ENCODE data around the gene ABCB4.

Gene ABCB4

DNA sequence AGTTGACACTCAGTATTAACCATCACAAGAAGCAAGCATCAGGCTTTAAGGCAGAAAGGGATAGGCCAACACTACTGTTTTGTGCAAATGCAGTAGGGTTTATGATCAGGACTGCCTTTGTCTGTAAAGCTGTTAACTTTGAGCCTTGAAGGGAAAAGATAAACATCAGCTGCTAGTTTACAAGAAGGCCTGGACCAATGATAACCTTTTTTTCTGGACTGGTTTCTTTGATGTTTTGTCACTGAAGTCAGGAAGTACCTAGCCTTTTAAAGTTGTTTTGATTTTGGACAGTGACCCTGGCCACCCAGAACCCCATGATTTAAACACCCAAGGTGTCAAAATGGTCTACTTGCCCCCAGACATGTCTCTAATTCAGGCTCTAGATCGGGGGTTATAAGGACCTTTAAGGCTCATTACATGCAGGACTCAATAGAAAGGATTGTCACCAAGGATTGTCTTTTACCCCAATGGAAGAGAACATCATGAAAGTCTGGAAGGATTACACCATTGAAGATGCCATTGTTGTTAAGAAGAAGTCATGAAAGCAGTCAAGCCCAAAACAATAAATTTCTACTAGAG lies 79.9 kb downstream of the ABCB4 start:
- H3K4me3 Mint-ChIP-seq: no peak overlapping the region

DNA sequence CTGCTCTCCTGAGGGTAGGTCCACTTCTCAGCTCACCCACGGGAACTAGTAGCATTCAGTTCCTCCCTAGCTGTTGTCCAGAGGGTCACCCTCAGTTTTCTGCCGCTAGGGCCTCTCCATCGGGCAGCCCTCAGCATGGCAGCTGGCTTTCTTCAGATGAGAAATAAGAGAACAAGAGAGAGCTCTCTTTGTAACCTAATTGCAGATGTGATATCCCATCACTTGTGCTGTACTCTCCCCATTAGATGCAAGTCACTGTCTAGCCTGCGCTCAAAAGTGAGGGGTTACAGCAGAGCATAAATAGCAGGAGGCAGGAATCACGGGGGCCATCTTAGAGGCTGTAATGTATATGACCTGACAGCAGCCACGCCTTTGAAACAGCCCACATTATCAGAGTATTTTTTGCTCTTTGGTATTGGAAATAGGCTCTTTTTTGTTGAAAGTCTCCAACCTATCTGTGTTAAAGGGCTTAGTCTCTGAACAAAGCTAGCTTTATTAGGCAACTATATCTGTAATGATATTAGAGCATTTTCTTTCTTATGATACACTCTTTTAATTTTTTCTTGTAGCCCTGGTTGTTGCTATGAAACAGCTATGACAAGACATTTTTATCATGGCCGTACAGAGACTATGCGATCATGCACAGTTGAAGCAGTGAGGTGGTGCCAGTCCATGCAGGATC lies 84.3 kb downstream of the ABCB4 start:
- no peaks in the 10 kb centered on the region for H3K27me3 Mint-ChIP-seq
- H3K9me3 Mint-ChIP-seq: no peaks in the 10 kb centered on the region
- no peak overlapping the region for H3K27ac Mint-ChIP-seq
- DNase-seq: no peak
- no peak overlapping the region for H3K4me3 Mint-ChIP-seq
- ATAC-seq (replicated peaks): no peak
- H3K36me3 Mint-ChIP-seq (ENCODE audit: insufficient read depth): peaks cover 16% of the 10 kb centered on the region
- no peaks in the 10 kb centered on the region for H3K4me1 Mint-ChIP-seq (ENCODE audit: low read depth in 2 of 2)

More for the DNA sequence above, 79.9 kb downstream of the ABCB4 start:
- DNase-seq: no peak
- no peak for ATAC-seq (replicated peaks)
- Mint-ChIP-seq H3K27me3 (no peaks in the 10 kb centered on the region), H3K36me3 (ENCODE audit: insufficient read depth) (peaks cover 17% of the 10 kb centered on the region), H3K4me1 (ENCODE audit: low read depth in 2 of 2) (no peaks in the 10 kb centered on the region), H3K9me3 (no peaks in the 10 kb centered on the region), H3K27ac (peak overlapping the region in 1 of 2 donors; percentile 4)

DNA sequence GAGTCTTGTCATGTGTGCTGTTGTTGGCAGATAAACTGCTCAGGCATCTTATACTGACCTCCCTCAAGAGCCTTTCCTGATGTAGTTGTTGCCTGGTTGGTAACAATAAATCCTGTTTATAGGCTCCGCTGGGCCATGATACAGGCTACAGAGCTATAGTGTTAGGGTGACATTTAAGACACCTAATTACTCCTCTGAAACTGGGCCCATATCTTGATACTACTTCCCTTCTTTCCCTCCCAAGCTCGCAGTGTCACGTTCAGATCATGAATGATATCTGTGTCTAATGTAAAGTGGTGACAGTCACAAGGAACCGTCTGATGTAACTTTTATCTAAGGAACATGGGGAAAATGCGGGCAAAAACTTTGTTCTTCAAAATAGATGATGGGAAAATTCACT lies 94.6 kb downstream of the ABCB4 start:
- Mint-ChIP-seq H3K4me3 (no peak overlapping the region), H3K36me3 (ENCODE audit: insufficient read depth) (peaks cover 31% of the 10 kb centered on the region), H3K9me3 (no peaks in the 10 kb centered on the region), H3K27ac (no peak overlapping the region), H3K4me1 (ENCODE audit: low read depth in 2 of 2) (no peaks in the 10 kb centered on the region), H3K27me3 (no peaks in the 10 kb centered on the region)
- ATAC-seq (replicated peaks) (no peak), DNase-seq (no peak)

DNA sequence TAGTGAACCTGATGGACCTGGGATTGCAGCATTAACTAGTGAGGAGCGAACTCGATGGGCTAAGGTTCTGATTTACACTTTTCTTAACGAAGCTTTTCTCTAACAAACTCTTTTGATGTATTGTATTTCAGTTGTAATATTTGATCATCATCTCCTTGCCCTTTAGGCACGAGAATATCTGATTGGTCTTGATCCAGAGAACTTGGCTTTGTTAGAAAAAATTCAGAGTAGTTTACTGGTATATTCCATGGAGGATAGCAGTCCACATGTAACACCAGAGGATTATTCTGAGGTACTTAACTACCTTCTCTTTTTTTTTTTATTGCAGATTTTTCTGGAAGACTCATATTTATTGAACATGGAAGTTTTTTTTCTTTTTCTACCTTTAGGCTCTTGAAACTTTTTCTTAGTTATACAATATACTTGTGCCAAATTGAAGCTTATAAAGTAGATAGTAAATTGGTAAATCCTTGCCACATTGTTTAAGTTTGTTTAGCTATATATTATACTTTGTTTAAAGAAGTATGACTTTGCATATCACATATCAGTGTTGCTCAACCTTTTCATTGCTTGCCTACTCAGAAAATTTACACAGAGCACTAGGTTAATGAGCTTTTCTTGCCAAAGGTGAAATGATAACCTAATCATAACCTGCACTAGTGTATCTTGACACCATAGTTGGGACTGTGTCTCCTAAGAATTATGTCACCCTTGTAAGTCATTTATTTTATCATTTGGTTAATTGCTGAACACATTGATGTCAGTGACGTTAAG lies 99.6 kb downstream of the ABCB4 start:
- Mint-ChIP-seq H3K27ac (no peak overlapping the region), H3K27me3 (no peaks in the 10 kb centered on the region), H3K4me1 (ENCODE audit: low read depth in 2 of 2) (no peaks in the 10 kb centered on the region), H3K4me3 (no peak overlapping the region), H3K9me3 (no peaks in the 10 kb centered on the region), H3K36me3 (ENCODE audit: insufficient read depth) (peaks cover 10% of the 10 kb centered on the region)
- ATAC-seq (replicated peaks) (no peak), DNase-seq (no peak)

DNA sequence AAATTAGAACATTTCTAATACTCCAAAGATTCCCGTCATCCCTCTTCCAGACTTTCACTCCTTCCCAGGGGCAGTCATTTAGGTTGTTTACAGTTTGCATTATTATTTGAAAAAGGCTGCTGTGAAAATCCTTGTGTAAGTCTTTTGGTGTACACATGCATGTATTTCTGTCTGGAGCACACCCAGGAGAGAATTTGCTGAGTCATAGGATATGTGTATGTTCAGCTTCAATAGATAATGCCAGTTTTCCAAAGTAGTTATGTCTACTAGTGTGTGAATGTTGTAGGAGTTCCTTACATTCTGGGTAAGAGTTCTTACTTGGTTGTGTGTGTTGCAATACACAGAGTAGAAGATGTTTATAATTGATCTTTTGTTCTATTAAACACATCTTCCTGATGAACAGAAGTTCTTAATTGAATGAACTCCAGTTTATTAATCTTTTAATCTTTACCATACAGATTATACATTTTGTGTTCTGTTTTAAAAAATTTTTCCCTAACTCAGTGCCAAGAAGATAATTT lies 104.8 kb downstream of the ABCB4 start:
- DNase-seq (no peak), ATAC-seq (replicated peaks) (no peak)
- Mint-ChIP-seq H3K27ac (no peak overlapping the region), H3K36me3 (ENCODE audit: insufficient read depth) (peaks cover under 1% of the 10 kb centered on the region), H3K9me3 (no peaks in the 10 kb centered on the region), H3K4me3 (no peak overlapping the region), H3K4me1 (ENCODE audit: low read depth in 2 of 2) (no peaks in the 10 kb centered on the region), H3K27me3 (no peaks in the 10 kb centered on the region)

DNA sequence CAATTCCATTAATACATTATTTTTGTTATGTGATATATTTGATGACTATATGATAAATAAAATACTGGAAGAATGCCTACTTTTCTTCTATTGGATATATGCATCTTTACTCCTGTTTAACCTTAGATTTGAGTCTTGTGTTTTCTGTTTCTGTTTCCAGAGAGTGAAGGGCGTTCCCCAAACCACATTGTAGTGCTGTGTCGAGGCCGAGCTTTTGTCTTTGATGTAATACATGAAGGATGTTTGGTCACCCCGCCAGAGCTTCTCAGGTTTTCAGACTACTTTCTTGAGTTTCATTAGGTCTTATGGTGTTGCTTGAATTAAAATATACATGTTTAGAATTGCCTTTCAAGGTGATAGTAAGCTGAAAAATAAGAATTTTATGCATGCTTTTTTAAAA lies 106.3 kb downstream of the ABCB4 start:
- DNase-seq (peak in 2 of 3 experiments; percentile 2 to 11), ATAC-seq (replicated peaks) (peak; percentile 84)
- Mint-ChIP-seq H3K4me1 (ENCODE audit: low read depth in 2 of 2) (no peaks in the 10 kb centered on the region), H3K4me3 (no peak overlapping the region), H3K27ac (no peak overlapping the region), H3K27me3 (no peaks in the 10 kb centered on the region), H3K9me3 (no peaks in the 10 kb centered on the region), H3K36me3 (ENCODE audit: insufficient read depth) (no peaks in the 10 kb centered on the region)

DNA sequence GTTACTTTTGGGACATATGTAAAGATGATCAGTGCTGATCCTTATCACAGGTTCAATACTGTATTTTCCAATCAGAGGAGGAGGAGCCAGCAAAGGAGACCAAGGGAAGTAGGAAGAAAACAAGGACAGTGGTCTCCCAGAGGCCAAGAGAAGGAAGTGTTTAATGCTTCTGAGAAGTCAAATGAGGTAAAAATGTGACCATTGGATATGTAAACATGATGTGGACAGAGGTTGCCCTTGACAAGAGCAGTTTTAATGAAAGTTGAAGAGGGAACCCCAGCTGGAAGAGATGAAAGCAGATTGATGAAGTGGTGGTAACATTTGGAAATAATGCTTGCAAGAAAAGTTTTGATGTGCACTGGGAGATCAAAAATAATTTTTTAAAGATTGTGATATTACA lies 111.2 kb downstream of the ABCB4 start:
- no peak for ATAC-seq (replicated peaks)
- H3K4me3 Mint-ChIP-seq: no peak overlapping the region
- no peaks in the 10 kb centered on the region for H3K27me3 Mint-ChIP-seq
- no peaks in the 10 kb centered on the region for H3K9me3 Mint-ChIP-seq
- no peaks in the 10 kb centered on the region for H3K4me1 Mint-ChIP-seq (ENCODE audit: low read depth in 2 of 2)
- no peak for DNase-seq
- no peaks in the 10 kb centered on the region for H3K36me3 Mint-ChIP-seq (ENCODE audit: insufficient read depth)
- no peak overlapping the region for H3K27ac Mint-ChIP-seq

DNA sequence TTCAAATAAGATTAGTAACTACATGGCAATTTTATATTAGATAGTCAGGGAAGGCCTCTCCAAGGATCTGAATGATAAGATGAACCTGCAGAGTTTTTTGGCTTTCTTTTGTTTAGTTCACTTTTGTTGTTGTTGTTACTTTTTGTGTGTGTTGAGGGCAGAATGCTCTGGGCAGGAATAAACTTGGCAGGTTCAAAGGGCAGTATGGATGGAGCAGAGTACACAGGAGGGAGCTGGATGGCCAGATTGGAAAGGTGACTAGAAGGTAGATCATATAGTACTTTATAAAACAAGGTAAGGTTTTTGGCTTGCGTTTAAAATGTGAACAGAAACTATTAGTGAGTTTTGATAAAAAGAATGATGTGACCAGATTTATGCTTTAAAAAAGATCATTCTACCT lies 112.1 kb downstream of the ABCB4 start:
- Mint-ChIP-seq H3K27ac (no peak overlapping the region), H3K4me1 (ENCODE audit: low read depth in 2 of 2) (no peaks in the 10 kb centered on the region), H3K9me3 (no peaks in the 10 kb centered on the region), H3K27me3 (no peaks in the 10 kb centered on the region), H3K36me3 (ENCODE audit: insufficient read depth) (no peaks in the 10 kb centered on the region), H3K4me3 (no peak overlapping the region)
- DNase-seq: no peak
- ATAC-seq (replicated peaks): no peak

DNA sequence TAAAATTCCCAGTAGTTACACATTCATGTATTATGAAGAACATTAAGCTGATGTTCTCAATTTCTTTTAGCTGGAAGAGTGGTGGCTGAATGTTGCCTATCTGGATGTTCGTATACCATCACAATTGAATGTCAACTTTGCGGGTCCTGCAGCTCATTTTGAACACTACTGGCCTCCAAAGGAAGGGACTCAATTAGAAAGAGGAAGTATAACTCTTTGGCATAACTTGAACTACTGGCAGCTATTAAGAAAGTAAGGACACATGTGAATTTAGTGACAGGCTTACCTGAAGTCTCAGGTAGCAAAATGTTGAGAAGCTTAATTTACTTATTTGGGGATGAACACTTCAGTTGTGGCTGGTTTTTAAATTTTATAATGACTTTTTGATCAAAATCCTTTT lies 114.2 kb downstream of the ABCB4 start:
- H3K27ac Mint-ChIP-seq: no peak overlapping the region
- no peaks in the 10 kb centered on the region for H3K9me3 Mint-ChIP-seq
- ATAC-seq (replicated peaks): no peak
- H3K36me3 Mint-ChIP-seq (ENCODE audit: insufficient read depth): no peaks in the 10 kb centered on the region
- no peak overlapping the region for H3K4me3 Mint-ChIP-seq
- DNase-seq: no peak
- H3K4me1 Mint-ChIP-seq (ENCODE audit: low read depth in 2 of 2): no peaks in the 10 kb centered on the region
- H3K27me3 Mint-ChIP-seq: no peaks in the 10 kb centered on the region

DNA sequence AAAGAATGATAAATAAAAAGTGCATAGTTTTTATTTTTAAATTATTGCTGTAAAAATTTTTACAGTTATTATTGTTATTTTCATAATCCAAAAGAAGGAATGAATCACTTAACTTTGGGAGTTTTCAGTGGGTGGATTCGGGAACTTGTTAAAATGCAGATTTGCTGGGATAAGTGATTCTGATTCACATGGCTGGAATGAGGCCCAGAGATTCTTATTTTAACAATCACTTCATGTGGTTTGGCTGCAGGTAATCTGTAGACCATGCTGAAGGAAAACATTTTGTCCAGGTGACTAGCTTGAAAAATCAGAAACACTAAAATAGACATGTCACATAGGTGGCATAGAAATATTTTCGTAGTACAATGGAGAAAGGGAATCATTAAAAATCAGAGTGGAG lies 116.1 kb downstream of the ABCB4 start:
- Mint-ChIP-seq H3K36me3 (ENCODE audit: insufficient read depth) (no peaks in the 10 kb centered on the region), H3K27me3 (no peaks in the 10 kb centered on the region), H3K27ac (no peak overlapping the region), H3K4me1 (ENCODE audit: low read depth in 2 of 2) (no peaks in the 10 kb centered on the region), H3K9me3 (no peaks in the 10 kb centered on the region), H3K4me3 (no peak overlapping the region)
- DNase-seq: no peak
- no peak for ATAC-seq (replicated peaks)

DNA sequence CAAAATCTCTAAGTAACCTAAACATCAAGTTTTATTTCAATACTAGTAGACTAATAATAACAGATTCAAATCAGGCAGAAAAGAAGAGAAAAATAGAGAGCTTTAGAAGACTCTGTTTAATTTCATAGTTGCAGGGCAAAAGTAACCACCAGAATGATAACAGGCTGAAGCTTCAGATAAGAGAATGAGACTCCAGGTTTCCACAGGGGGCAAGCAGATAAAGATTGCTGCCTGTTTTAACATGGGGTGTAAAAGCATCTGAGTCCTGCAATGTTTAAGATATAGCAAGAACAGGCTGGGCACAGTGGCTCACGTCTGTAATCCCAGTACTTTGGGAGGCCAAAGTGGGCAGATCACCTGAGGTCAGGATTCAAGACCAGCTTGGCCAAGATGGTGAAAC lies 119.0 kb downstream of the ABCB4 start:
- no peaks in the 10 kb centered on the region for H3K4me1 Mint-ChIP-seq (ENCODE audit: low read depth in 2 of 2)
- H3K27me3 Mint-ChIP-seq: no peaks in the 10 kb centered on the region
- H3K36me3 Mint-ChIP-seq (ENCODE audit: insufficient read depth): peaks cover 6% of the 10 kb centered on the region
- DNase-seq: no peak
- no peak for ATAC-seq (replicated peaks)
- no peak overlapping the region for H3K27ac Mint-ChIP-seq
- H3K4me3 Mint-ChIP-seq: no peak overlapping the region
- H3K9me3 Mint-ChIP-seq: no peaks in the 10 kb centered on the region

DNA sequence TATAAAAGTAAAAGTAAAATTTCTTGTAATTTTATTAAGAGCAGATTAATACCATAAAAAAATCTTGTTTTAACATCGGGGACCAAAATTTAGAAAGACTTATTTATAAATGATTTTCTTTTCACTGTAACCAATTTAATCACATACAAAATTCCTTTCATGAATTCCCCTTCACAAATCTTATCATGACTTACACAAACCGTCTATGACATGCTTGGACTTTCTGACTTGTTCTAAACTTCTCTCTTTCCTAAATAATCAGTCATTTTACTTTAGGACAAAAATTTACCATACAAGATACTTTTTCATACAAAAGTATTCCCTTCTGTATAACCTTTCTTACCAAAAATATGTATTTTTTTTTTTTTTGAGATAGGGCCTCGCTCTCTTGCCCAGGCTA lies 120.7 kb downstream of the ABCB4 start:
- Mint-ChIP-seq H3K9me3 (no peaks in the 10 kb centered on the region), H3K27ac (no peak overlapping the region), H3K27me3 (no peaks in the 10 kb centered on the region), H3K4me1 (ENCODE audit: low read depth in 2 of 2) (no peaks in the 10 kb centered on the region), H3K36me3 (ENCODE audit: insufficient read depth) (peaks cover 16% of the 10 kb centered on the region), H3K4me3 (no peak overlapping the region)
- no peak for ATAC-seq (replicated peaks)
- DNase-seq: no peak
